Hepatic stellate cell (primary cell): Measurements from ENCODE around the gene ADAMTSL2.

ENCODE experiments used
- DNase-seq: peaks from one replicate; pipeline ENCODE4 v3.0.0; 2011; ENCODE audit warnings: low spot score

Gene ADAMTSL2

DNA sequence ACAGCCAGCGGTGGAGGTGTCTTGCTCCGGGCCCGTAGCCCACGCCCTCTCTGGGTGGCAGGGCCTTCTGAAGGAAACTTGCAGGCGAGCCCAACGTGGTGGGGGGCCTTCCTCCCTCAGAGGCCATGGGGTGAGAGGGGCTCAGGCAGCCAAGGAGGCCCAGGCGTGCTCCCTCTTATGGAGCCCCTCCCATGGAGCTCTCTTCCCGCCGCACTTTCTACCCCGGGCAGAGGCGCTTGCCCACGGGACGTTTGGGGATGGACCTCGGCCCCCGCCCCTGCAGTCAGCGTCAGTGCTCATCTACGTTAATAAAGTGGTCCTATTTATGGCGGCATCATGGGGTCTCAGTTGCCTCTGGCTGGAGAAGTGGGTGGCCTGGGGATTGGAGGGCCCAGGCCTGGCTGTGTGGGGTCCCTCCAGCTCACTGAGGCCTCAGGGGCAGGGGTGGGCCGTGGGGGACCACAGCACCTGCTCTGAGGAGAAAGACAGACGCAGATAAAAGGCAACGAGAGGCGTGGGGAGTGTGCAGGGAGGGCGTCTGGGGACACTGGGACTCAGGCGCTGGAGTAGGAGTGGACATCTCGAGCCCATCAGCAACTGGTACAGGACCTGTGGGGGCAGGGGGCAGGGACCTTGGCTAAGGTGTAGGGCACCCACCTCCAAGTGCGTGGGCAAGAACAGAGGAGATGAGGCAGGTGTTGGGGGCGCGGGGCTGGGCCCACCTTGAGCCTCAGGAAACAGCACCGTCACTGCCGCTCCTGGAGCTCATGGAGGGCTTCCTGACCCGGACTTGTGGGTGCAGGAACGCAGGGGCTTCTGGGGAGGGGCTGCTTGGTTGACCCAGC lies 40.9 kb downstream of the ADAMTSL2 start:
- no peak for DNase-seq

DNA sequence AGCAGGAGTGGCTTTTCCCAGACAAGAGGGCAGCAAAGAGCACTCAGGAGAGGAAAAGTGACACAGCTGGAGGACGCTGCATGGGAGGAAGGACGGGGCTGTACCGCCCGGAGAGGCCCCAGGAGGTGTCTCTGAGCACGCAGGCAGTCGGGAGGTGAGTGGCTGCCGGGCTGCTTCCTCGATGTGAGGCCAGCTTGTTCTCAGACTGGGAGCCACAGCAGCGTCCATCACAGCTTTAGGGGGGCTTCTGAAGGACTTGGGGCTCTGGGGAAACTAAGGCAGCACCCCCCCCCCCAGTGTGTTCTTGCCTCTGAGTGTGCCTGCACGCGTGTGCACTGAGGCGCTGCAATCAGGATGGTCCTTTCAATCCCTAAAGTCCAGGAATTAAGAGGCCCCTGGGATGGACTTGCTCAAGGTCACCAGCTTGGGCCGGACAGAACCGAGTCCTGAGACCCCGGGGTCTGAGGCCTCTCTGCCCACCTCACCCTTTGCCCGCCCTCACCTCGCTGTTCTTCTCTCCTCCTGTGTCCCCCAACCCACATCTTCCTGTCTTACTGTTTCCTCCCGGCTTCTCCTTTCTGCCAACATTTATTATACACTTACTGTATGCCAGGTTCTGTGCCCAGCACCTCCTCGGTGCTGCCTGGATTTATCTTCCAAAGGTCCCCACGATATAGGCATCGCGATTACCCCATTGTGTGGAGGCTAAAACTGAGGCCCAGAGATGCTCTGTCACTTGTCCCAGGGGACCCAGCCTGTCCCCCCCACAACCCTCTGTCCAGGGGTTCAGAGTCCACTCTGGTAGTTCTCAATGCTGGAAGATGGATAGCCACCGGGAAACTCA lies 41.7 kb downstream of the ADAMTSL2 start:
- DNase-seq, result no peak

DNA sequence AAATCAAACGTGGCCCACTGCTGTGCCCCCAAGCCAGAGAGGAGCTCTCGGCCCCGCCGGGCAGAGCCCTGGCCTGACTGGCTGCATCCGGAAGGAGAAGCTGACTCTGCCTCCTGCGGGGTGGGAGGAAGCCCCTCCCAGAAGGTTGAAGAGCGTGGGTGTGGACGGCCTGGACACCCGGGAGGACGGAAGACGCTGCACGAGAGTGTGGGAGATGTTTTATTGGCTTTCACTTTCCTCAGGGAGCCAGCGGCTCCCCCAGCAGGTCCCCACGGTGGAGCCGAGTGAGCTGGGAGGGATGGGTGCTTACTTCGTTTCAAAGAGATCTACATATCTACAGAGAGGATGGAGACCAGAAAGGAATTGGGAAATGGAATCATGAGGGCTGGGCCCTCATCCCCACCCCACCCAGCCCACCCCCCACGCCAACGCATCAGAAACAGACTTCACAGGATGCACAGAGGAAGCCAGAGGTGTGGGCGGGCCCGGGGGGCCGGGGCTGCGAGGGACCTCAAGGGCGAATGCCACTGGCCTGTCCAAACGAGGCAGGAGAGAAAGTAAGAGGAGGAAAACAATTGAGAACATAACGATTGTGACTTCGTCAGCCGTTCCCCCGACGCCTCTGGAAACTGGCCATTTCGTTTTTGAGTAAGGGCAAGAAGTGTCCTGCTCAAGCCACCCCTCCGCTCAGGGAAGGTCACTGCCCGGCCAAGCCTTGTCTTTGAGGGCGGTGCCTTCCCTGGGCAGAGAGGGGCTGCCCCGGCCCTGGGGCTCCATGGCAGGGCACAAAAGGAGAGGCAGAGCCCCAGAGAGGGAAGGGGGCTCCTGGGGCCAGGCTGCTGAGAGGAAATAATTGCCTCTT lies 42.6 kb downstream of the ADAMTSL2 start:
- DNase-seq, result peak; percentile 62

DNA sequence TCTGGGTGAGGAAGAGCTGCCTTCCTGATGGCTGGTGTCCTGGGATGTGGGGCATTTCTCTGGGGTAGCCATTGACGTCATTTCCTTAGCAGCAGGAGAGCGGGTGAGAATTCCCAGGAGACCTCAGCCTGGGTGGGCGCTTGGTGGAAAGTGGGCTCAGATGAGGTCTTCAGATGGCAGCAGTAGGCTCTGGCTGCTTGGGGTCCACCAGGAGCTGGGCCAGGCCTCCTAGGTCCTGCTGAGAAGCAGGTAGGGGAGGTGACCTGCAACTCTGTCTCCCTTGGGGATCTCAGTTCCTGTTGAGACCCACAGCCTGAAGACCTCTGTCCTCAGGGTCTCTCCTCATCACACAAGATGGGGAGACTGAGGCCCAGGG lies 43.2 kb downstream of the ADAMTSL2 start:
- no peak for DNase-seq

DNA sequence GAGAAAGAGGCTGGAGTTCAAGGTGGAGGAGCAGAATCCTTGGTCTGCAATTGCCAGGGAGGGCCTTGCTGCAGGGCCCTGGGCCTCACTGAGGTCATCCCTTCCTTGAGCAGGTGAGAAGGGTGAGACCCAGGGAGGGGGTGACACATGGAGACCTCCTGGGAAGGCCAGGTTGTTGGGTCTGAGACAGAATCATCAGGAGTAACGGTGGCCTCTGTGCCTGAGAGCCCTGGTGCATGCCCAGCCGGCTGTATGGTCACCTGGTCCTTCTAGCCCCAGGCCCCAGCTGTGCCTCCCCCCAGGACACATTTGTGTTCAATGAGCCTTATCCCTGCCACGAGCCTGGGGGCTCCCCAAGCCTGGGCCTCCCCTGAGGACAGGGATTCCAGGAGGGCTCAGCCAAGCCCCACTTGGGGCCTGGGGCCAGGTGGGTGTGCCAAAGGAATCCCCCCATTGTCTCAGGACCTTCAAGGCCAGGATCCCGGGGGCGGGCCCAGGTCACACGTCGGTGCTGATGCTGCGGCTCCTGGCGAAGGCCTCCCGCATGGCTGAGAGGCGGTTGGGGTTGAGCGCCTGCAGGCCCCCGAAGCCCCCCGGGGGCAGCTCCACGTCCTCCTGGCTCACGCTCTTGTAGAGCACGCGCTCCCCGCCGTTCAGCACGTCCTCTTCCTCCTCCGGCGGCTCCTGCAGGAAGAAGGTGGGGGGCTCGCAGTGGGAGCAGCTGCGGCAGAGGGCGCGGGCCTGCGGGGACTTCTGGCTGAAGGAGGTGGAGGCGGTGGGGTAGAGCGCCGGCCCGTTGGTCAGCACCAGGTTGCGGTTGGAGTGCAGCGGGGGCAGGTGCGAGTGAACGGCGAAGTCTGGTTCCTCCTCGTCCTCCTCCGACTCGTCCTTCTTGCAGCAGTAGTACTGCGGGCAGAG lies 44.3 kb downstream of the ADAMTSL2 start:
- no peak for DNase-seq

DNA sequence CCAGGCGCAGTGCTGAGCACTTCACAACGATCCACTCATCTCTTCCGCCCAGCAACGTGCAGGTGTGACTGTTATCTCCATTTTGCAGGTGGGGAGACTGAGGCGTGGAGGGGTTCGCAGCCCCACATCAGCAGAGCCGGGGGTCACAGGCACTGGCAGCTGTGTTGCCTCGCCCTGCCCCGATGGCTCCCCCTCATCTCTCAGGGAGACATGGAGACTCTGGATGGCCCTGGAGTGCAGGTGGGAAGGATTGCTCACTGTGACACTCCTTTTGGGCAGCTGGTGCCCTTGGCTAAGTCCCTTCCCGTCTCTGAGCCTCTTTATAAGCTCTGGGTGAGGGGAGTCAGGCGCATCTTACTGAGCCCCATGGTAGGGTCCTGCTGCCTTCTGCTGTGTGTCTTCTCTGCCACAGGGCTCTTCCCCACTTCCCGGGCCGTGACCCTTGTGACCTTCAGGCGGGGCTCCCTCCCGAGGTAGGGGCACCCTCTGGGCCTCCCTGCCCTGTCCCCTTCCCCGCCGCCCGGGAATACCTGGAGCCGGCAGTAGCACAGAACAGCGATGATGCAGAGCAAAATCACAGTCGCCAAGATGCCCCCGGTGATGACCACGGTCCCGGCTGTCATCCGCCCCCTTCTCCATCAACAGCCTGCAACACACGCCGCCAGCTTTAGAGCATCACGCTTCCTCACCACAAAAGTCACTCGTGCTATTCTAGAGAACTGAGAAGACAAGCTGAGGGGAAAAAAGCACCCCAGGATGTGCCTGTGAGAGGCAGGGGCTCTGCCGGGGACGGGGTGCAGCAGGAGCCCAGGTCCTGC lies 45.3 kb downstream of the ADAMTSL2 start:
- DNase-seq, result no peak

DNA sequence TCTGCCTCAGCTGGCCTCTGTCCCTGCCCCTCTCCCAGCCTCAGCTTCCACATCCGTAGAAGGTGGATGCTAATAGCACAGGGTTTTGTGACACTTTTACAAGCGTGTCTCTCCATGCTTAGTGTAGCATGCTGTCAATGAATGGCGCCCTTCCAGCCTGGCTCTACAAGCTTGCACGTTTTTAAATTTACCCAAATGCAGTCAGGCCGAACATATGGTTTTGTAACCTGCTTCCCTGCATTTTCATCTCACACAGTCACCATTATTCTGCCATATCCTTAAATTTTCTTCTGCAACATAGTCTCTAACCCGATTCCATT lies 45.9 kb downstream of the ADAMTSL2 start:
- DNase-seq, result no peak

DNA sequence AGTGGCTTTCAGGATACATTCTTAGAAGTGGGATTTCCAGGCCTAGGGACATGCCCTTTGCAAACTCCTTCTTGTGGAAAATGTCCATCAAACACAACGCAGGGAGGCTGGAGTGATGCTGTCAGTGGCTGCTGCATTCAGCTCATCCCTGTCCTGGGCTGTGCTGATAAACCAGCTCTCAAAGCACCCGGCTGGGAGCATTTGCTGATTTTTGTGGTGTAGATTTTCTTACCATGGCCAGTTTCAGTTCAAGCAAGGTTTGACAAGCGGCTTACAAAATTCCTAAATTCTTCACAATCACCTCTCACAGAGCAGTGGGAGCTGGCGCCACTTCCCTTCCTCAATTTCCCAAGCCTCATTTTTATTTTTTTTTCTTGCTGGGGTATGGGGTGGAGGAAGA lies 46.5 kb downstream of the ADAMTSL2 start:
- DNase-seq, result no peak

DNA sequence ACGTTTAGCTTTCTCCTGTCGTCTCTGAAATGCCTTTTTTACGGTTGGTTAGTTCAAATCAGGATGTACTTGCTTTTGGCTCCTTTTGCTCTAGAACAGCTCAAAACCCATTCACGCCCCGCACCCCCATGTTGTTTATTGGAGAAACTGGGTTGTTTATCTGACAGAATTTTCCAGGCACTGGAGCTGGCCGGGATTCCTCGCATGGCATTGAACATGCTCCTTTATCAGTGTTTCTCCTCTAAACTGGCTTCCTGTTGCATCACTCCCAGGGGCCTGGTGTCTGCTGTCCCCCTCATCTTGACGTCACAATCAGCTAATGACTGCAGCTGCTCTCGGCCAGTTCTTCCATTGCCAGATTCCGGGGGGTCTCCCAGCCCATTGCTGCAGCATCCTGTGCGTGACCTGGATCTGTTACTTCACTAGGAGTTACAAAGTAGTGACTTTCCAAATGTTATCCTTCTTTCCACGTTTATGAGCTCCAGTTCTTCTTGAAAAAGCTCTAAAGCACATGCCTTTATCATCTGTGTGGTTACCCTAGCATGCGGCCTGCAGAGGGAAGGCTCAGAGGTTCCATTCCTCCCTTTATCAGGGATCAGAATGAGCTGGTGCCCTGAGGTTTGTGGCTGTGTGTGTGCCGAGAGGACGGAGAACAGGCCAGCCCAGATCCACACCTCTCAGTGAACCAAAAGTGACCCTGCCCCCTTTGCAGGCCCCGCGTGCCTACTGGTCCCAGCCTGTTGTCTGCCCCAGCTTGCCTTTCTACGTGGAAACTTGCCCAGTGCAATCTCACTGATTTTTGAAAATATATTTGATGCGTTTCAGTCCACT lies 47.2 kb downstream of the ADAMTSL2 start:
- no peak for DNase-seq

DNA sequence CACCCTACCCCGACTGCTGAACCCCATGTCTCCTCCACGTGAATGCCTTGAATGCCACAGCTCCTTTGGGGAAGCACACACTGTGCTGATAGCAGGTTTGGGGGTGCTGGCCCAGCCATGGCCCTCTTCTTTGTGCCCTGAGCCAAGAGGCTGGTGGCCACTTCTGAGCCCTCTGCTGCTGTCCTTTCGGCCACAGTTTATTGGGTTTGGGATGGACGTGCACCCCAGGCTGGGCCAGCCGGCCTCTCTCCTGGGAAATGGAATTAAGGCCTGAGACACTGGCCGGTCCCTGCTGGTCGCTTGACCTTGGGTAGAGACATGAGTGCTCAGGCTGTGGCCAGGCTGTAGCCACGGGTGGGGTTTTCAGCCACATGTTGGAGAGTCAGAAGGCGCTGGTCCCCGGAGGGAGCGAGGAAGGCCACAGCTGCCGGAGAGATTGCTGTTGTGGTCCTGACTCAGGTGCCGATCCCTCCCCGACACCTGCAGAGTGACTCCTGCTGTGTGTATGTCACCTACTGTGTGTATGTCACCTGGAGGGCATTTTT lies 48.1 kb downstream of the ADAMTSL2 start:
- no peak for DNase-seq

DNA sequence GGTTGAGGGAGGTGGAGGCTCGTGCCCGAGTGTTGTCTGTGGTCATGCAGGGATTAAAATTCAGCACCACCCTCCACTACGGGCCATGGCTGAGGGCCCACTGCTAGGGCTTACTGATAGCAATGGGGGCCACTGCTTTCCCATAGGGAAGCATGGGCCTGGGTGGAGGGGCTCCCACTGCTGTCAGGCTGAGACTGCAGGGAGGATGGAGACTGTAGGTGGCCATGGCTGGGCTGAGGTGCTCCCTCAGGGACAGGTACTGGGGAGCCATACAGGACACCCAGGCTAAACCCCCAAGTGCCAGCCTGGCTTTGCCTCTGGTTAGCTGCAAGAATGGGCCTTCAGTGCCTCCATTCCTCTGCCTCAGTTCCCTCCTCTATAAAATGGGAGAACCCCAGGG lies 48.6 kb downstream of the ADAMTSL2 start:
- no peak for DNase-seq

DNA sequence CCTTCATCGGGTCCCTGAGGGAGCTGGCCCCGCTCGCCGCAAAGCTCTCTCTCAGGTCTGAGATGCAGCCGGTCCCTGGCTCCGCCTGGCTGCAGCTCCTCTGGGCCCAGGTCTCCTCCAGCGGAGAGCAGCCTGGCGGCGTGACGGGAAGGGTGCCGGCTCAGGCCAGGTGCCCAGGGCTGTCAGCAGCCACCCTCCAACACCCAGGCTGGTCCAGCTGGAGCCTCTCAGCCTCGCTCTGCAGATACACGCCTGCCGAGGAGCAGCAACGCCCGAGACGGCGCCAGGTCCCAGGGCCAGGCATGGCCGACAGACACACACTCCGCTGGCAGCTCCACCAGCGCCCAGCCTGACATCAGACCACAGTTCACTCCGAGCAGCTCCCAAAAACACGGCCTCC lies 49.1 kb downstream of the ADAMTSL2 start:
- DNase-seq, result no peak

DNA sequence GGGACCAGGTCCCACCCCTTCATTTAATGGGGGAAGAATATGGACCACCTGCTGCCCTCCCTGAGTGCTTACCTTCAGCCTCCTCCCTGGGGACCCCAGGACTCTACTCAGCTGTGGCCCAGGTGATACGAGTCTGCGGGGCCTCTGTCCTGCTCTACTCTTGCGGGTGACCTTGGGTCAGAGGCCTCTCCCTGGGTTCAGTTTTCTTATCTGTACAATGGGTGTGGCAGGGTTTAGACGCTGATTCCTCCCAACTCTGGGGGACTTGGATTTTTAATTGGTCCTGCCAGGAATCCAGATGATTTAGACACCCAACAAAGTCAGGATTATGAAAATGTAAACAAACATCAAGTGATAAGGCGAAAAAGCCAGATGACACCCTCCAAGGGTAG lies 49.7 kb downstream of the ADAMTSL2 start:
- DNase-seq, result no peak

DNA sequence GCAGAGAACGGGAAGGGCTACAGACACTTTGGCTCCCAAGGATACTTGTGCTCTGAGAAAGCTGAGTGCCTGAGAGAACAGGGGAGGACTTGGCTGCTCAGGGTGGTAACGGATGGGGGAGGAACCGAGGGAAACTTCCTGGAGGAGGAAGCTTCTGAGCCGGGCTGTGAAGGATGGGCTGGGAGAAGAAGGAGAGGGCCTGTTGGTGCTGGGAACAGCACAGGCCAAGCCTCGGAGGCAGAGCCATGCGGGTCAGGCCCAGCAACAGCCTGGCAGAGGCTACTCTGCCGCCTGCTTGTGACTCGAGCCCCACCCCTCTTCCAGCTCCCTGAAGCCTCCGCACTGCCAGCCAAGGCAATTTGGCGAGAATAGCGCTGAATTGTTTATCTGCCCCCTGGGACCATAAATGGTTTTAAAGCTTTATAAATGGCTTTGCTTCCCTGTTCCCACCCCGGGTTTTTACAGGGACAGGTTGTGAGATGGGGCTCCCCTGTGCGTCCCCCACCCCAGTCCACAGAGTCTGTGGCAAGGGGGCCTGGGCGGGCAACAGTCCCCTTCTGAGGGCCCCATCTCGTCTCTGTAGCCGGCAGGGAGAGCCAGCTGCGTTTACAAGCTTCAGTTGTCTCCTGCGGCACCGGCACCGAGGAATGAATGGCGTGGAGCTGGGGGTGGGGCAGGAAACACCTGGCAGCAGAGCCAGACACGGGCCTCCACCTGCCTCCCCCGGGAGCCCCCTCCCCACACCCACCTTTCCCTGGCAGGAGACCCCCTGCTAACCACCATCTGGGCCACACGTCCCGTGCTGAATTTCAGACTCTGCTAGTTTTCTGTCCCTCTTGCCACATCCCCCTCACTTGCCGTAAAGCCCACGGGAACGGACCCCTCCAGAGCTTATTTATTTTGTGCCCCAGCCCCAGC lies 50.3 kb downstream of the ADAMTSL2 start:
- DNase-seq, result no peak

DNA sequence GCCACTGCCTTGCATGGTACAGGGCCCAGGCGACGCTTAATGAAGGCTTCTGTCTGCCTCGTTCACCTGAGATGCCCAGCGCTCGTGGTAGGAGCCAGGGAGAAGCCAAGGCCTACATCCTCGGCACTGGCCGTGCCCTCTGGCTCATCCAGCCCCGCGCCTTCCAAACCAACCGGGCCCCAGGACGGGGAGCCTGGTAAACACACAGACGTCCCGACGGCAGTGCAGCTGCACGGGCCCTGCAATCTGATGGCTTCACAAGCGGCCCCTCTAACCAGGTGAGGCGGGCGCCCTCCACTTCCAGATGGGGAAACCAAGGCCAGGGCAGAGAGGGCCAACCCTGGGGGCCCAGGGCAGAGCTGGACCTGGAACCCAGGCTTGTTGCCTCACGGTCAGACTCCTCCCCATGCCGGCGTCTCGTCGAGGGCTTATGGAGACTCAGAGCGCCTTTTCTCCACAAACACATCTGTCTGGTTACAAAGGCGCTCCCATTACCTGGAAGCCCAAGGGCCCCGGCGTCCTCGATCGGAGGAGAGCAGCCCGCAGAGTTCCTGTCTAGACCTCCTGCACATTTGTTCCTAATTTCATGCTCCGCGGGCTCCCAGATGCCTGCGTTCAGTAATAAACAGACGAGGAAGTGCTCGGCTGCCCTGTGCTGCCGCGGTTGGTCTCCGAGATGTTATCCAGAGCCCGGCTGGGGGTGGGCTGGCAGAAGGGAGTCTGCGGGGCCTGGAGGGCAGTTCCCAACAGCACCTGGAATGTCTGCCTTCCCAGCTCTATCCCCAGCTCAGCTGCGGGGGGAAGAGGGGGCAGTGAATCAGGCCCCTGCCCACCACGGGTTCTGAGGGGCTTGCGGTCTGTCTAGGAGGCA lies 51.2 kb downstream of the ADAMTSL2 start:
- DNase-seq, result no peak

DNA sequence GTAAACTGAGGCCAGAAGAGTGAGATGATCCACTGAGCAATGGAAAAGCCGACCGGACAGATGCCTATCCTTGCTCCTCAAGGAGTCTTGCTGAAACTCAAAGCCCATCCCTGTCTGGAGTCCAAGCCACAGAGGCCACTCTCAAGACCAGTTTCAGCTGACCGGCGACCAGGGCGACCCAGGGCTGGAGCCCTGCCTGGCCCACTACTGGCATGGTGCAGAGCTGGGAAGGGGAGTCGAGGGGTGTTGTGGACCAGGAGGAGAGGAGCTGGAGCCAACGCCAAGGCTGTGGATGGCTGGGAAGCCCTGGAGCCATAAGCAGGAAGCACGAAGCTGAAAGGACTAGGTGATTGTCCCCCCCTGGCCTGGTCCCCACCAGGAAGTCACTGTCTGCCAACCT lies 52.5 kb downstream of the ADAMTSL2 start:
- no peak for DNase-seq

DNA sequence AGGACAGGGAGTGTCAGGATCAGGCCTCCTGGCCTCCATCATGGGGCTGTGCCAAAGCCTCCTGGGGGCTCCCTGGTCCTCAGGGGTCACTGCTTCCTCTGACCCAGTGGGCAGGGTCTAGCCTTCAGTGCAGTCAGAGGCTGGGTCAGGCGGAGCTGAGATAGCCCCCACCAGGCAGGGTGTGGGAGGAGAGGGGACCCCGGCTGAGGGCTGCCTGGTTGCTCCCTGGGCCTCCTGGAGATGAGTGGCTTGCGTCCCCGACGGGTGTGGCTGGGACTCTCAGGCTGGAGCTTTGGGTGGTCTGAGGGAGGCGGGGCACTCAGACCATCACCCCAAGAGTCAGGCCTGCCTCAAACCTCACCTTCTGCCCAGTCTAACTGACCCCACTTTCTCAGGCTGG lies 53.0 kb downstream of the ADAMTSL2 start:
- no peak for DNase-seq
